Epithelial cell of proximal tubule (primary cell): ENCODE data around the gene SHC4. TPM values are rescaled to one million over a fixed set of nuclear protein-coding genes. Genes with fewer than 3 reads are reported as not detected.
A peak's percentile ranks its signal among the peaks of the same experiment; 100 is the strongest.

Source experiments
- DNase-seq: peaks from one replicate; pipeline ENCODE4 v3.0.0-alpha.2; 2011; ENCODE audit warnings: low read depth
- H3K4me3 ChIP-seq: 2 replicates; pipeline ENCODE4 v1.5.1; 2011; ENCODE audit warnings: low read depth, mild to moderate bottlenecking, low read length
- total RNA-seq: library from RNA; depleted of rRNA; stranded (reverse); fragments of >200 nt; gene quantifications from 2 replicates; pipeline ENCODE4 v1.2.3, GENCODE V29; 2015
- TF ChIP-seq, protein P1 (sequence below): conservative IDR thresholded peaks from 2 replicates; pipeline ENCODE4 v1.5.1; 2012; ENCODE audit warnings: low read depth, mild to moderate bottlenecking, low read length

SHC4 gene
- total RNA-seq, 1 donor from 2014 or later = 9.3 TPM

DNA sequence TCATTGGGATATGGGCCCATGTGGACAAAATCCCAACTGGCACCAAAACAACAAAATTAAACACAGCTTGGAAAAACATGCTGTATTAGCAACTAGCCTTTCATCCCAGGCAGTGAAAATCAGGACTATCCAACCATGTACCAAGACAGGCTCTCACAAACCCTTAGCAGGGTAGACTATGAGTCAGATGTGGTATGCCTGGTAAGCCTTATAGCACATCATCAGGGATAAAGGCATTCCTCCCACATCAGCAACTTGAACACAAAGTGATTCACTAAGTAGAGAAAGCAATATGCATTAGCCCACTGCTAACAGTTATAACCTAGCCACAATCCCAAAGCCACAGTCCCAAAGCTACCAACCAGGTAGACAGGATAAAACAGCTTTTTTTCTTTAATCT lies 160.9 kb downstream of the SHC4 start:
- DNase-seq = peak; percentile 94
- TF ChIP-seq, protein P1, sequence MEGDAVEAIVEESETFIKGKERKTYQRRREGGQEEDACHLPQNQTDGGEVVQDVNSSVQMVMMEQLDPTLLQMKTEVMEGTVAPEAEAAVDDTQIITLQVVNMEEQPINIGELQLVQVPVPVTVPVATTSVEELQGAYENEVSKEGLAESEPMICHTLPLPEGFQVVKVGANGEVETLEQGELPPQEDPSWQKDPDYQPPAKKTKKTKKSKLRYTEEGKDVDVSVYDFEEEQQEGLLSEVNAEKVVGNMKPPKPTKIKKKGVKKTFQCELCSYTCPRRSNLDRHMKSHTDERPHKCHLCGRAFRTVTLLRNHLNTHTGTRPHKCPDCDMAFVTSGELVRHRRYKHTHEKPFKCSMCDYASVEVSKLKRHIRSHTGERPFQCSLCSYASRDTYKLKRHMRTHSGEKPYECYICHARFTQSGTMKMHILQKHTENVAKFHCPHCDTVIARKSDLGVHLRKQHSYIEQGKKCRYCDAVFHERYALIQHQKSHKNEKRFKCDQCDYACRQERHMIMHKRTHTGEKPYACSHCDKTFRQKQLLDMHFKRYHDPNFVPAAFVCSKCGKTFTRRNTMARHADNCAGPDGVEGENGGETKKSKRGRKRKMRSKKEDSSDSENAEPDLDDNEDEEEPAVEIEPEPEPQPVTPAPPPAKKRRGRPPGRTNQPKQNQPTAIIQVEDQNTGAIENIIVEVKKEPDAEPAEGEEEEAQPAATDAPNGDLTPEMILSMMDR = no peak

DNA sequence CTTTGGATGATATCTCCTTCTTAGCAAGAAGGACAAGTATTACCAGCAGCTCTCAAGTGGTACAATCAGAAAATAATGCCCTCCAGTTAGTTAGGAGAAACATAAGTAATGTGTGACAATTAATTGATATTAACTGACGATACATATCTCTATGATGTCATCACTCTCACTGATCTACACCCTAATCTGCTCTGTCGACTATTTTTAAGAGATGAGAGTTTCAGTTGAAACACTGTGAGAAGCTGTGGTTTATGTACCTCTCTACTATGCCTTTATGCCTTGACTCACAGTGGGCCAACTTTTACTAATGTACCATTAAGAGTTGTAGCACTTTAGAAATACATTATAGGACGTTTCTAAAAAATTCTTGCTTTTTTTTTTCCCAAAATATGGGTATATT lies 161.5 kb downstream of the SHC4 start:
- TF ChIP-seq, protein P1 = no peak
- DNase-seq = no peak
- no peak overlapping the region for H3K4me3 ChIP-seq

More for the DNA sequence above, 160.9 kb downstream of the SHC4 start:
- no peak overlapping the region for H3K4me3 ChIP-seq

DNA sequence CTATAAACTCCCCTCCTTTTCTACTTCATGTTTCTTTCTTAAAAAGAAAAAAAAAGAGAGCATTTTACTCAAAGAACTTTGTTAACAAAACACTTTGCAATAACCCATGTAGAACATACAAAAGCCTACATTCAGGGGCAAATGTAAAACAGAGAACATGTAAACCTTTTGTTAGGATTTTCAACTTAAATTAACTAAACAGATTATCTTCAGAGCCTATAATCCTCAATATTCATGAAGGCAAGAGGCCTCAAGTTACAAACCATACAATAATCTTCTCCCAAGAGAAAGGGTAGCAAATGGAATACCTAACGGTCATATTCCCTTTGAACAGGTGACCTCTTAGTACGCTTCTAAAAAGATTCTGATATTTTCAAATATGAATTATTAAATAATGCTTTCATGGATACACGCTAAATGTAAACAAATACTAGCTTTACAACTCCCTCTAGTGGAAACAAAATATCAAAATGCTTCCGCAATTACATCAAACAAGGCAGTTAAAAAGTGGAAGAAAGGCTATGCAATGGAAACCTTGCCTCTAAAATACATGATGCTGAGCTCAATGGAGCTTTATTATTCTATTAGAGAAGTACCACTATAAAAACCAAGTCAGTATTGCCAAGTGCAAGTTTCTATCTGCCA lies 162.8 kb downstream of the SHC4 start:
- no peak for DNase-seq
- H3K4me3 ChIP-seq = no peak overlapping the region
- TF ChIP-seq, protein P1 = peak; percentile 55

DNA sequence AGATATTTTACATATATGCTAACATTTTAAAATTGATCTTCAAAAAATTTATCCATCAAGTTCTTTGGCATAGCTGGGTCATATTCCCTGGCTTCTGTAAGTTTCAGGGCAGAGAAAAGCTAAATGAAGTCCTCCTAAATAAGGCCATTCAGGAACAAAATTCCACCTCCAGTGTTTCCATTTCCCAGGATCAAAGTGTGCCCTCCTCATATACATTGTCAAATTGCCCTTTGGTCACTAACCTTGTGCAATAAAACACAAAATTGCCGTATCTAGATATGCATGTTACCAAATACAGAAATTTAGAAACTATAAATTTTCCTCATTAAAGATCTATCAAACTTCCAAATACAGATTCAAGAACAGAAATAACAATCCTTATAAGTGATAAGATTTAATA lies 163.5 kb downstream of the SHC4 start:
- TF ChIP-seq, protein P1 = no peak
- H3K4me3 ChIP-seq = no peak overlapping the region
- no peak for DNase-seq

DNA sequence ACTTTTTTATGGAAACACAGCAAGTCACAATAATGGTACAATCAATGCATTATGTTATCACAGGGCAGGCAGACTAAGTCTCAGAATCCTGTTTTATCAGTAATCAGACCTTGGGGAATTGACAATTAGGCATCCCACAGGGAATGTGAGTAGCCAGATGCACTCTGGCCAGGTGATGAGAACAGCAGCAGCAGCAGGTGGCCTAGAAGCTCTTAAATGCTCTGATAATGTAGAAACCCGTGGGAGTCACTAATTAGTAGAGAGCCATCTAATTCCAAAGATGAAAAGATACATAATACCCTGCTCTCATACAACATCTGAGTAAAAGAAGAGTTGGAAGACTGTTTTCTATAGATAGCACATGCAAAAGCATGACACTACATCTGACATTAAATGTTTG lies 165.4 kb downstream of the SHC4 start:
- H3K4me3 ChIP-seq = no peak overlapping the region
- no peak for DNase-seq
- TF ChIP-seq, protein P1 = no peak

DNA sequence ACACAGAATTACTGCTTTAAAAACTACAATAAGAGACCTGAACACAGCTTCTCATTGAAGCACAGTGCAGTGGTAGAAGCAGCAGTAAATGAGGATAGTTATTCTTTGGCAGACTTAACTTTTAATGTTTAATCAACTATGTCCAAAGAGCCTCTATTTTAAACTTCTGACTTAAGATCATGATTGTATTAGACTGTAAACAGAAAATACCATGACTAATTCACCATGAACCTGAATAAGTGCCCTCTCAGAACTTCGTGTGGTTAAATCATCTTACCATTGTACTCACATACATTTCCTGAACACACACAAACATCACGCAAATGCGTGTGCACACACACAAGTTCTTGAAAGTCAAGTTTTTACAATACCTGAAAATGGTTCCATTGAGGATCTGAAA lies 166.8 kb downstream of the SHC4 start:
- DNase-seq = peak; percentile 95
- H3K4me3 ChIP-seq = no peak overlapping the region
- TF ChIP-seq, protein P1 = no peak

DNA sequence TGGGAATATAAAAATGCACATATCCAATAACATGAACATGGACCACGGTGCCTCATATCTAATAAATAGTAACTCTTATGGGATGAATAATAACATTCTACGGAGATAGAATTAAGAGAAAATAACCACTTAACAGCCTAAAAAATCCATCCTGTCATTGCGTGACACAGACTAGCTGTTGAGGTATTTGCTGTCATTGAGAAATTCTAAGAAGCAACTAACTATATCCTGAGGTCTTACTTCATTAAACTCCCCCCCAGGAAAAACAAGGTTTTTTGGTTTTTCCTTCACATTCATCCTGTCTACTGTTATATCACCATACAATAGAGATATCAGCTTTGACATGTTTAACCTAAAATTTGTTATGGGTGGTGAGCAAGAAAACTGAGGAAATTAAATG lies 167.2 kb downstream of the SHC4 start:
- DNase-seq = peak; percentile 52

More for the DNA sequence above, 167.2 kb downstream of the SHC4 start:
- H3K4me3 ChIP-seq = no peak overlapping the region
- TF ChIP-seq, protein P1 = no peak
